ENCODE measurements around the gene MACROH2A1.

Gene MACROH2A1

GRCh38 chr5:135295852-135296251 lies 103.2 kb downstream of the MACROH2A1 start:
- Histone ChIP-seq H3K27me3 (ENCODE audit: insufficient read depth, low read length, poor library complexity) (no peaks in the 10 kb centered on the region), H3K9me3 (ENCODE audit: insufficient read depth, low read length, severe bottlenecking) (no peaks in the 10 kb centered on the region), H3K36me3 (ENCODE audit: insufficient read depth, low read length) (no peaks in the 10 kb centered on the region), H3K27ac (ENCODE audit: low read length) (no peak overlapping the region), H4K20me1 (ENCODE audit: insufficient read depth, low read length) (no peaks in the 10 kb centered on the region), H3K4me2 (ENCODE audit: insufficient read depth, low read length) (no peak overlapping the region), H2AFZ (ENCODE audit: low read depth, low read length) (no peak overlapping the region), H3K4me3 (ENCODE audit: low read depth in 1 of 2, low read length in 2 of 2) (no peak overlapping the region), H3K79me2 (ENCODE audit: insufficient read depth, low read length) (no peaks in the 10 kb centered on the region), H3K4me1 (ENCODE audit: insufficient read depth, low read length) (no peaks in the 10 kb centered on the region), H3K9ac (ENCODE audit: low read depth, low read length) (no peak overlapping the region)
- no peak for ATAC-seq (ENCODE audit: insufficient read depth, low read depth)
- TF ChIP-seq CTCF (IDR thresholded peaks at IDR 0.05; ENCODE audit: borderline replicate concordance, extremely low read depth, low read length, poor library complexity, severe bottlenecking) = no peak
- no peak for TF ChIP-seq EZH2 (IDR thresholded peaks at IDR 0.05; ENCODE audit: borderline replicate concordance, low read depth, low read length, severe bottlenecking)
- no peak for DNase-seq

DNA sequence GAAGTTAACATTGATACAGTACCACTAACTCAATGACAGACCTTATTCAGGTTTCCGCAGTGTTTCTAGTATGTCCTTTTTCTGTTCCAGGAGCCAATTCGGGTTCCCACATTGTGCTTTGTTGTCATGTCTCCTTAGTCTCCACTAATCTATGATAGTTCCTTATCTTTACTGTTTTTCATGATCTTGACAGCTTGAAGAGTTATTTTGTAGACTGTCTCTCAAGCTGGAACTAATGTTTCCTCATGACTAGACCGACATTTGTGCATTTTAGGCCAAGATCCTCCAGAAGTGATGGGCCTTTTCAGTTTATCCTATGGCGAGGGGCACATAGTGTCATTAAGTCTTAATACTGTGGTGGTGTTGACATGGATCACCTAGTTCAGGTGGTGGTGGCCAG lies 104.2 kb downstream of the MACROH2A1 start:
- TF ChIP-seq CTCF (IDR thresholded peaks at IDR 0.05; ENCODE audit: borderline replicate concordance, extremely low read depth, low read length, poor library complexity, severe bottlenecking) (no peak), EZH2 (IDR thresholded peaks at IDR 0.05; ENCODE audit: borderline replicate concordance, low read depth, low read length, severe bottlenecking) (no peak)
- H3K9me3 ChIP-seq (ENCODE audit: insufficient read depth, low read length, severe bottlenecking) = no peaks in the 10 kb centered on the region
- H3K4me2 ChIP-seq (ENCODE audit: insufficient read depth, low read length) = no peak overlapping the region
- H3K9ac ChIP-seq (ENCODE audit: low read depth, low read length) = no peak overlapping the region
- H3K79me2 ChIP-seq (ENCODE audit: insufficient read depth, low read length) = no peaks in the 10 kb centered on the region
- H4K20me1 ChIP-seq (ENCODE audit: insufficient read depth, low read length) = no peaks in the 10 kb centered on the region
- no peak for ATAC-seq (ENCODE audit: insufficient read depth, low read depth)
- no peaks in the 10 kb centered on the region for H3K36me3 ChIP-seq (ENCODE audit: insufficient read depth, low read length)
- no peaks in the 10 kb centered on the region for H3K27me3 ChIP-seq (ENCODE audit: insufficient read depth, low read length, poor library complexity)
- no peak overlapping the region for H3K4me3 ChIP-seq (ENCODE audit: low read depth in 1 of 2, low read length in 2 of 2)
- H3K27ac ChIP-seq (ENCODE audit: low read length) = no peak overlapping the region
- H3K4me1 ChIP-seq (ENCODE audit: insufficient read depth, low read length) = no peaks in the 10 kb centered on the region
- no peak for DNase-seq
- no peak overlapping the region for H2AFZ ChIP-seq (ENCODE audit: low read depth, low read length)

- Histone ChIP-seq H3K4me1 (ENCODE audit: insufficient read depth, low read length) (no peaks in the 10 kb centered on the region), H3K9me3 (ENCODE audit: insufficient read depth, low read length, severe bottlenecking) (peaks cover 6% of the 10 kb centered on the region), H4K20me1 (ENCODE audit: insufficient read depth, low read length) (no peaks in the 10 kb centered on the region), H3K79me2 (ENCODE audit: insufficient read depth, low read length) (no peaks in the 10 kb centered on the region), H3K27ac (ENCODE audit: low read length) (no peak overlapping the region), H3K27me3 (ENCODE audit: insufficient read depth, low read length, poor library complexity) (no peaks in the 10 kb centered on the region), H3K36me3 (ENCODE audit: insufficient read depth, low read length) (no peaks in the 10 kb centered on the region), H2AFZ (ENCODE audit: low read depth, low read length) (no peak overlapping the region), H3K4me2 (ENCODE audit: insufficient read depth, low read length) (no peak overlapping the region), H3K9ac (ENCODE audit: low read depth, low read length) (no peak overlapping the region), H3K4me3 (ENCODE audit: low read depth in 1 of 2, low read length in 2 of 2) (no peak overlapping the region)
- TF ChIP-seq EZH2 (IDR thresholded peaks at IDR 0.05; ENCODE audit: borderline replicate concordance, low read depth, low read length, severe bottlenecking) (no peak), CTCF (IDR thresholded peaks at IDR 0.05; ENCODE audit: borderline replicate concordance, extremely low read depth, low read length, poor library complexity, severe bottlenecking) (no peak)
- DNase-seq = no peak
- no peak for ATAC-seq (ENCODE audit: insufficient read depth, low read depth)
These were observed 109.4 kb downstream of the MACROH2A1 start for GRCh38 chr5:135289651-135290050.

DNA sequence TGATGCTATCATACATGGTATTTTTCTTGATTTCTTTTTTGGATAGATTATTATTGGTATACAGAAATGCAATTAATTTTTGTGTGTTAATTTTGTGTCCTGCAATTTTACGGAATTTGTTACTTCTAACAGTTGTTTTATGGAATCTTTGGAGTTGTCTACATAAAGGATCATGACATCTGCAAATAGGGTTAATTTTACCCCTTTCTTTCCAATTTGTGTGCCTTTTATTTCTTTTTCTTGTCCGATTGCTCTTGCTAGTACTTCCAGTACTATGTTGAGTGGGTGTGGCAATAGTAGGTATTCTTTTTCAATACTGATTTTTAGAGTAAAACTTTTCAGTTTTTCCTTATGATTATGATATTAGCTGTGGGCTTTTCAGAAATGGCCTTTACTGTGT lies 111.5 kb downstream of the MACROH2A1 start:
- peaks cover 6% of the 10 kb centered on the region for H3K9me3 ChIP-seq (ENCODE audit: insufficient read depth, low read length, severe bottlenecking)
- no peak for ATAC-seq (ENCODE audit: insufficient read depth, low read depth)

More for the DNA sequence above, 111.5 kb downstream of the MACROH2A1 start:
- no peaks in the 10 kb centered on the region for H4K20me1 ChIP-seq (ENCODE audit: insufficient read depth, low read length)
- no peaks in the 10 kb centered on the region for H3K79me2 ChIP-seq (ENCODE audit: insufficient read depth, low read length)
- H3K4me3 ChIP-seq (ENCODE audit: low read depth in 1 of 2, low read length in 2 of 2) = no peak overlapping the region
- no peak overlapping the region for H3K4me2 ChIP-seq (ENCODE audit: insufficient read depth, low read length)
- no peak for TF ChIP-seq CTCF (IDR thresholded peaks at IDR 0.05; ENCODE audit: borderline replicate concordance, extremely low read depth, low read length, poor library complexity, severe bottlenecking)
- no peak for TF ChIP-seq EZH2 (IDR thresholded peaks at IDR 0.05; ENCODE audit: borderline replicate concordance, low read depth, low read length, severe bottlenecking)
- no peak overlapping the region for H2AFZ ChIP-seq (ENCODE audit: low read depth, low read length)
- no peak overlapping the region for H3K27ac ChIP-seq (ENCODE audit: low read length)
- DNase-seq = no peak
- no peaks in the 10 kb centered on the region for H3K27me3 ChIP-seq (ENCODE audit: insufficient read depth, low read length, poor library complexity)
- no peaks in the 10 kb centered on the region for H3K4me1 ChIP-seq (ENCODE audit: insufficient read depth, low read length)
- H3K36me3 ChIP-seq (ENCODE audit: insufficient read depth, low read length) = no peaks in the 10 kb centered on the region
- H3K9ac ChIP-seq (ENCODE audit: low read depth, low read length) = no peak overlapping the region

Data from DND-41 (cell line).